Measurements from ENCODE around the gene TGIF2.

TGIF2 gene

GRCh38 chr20:36573103-36573797 lies at the start of gene TGIF2:
Gene TGIF2, plus strand, starts transcription at chr20:36573597. Its CDS starts 5,178 bp downstream, at chr20:36578775.
- no peaks in the 10 kb centered on the region for H3K27me3 ChIP-seq (ENCODE audit: low read length)
- H3K9me2 ChIP-seq (replicated peaks; ENCODE audit: insufficient read depth, low read length) = no peaks in the 10 kb centered on the region
- H3K27ac ChIP-seq (ENCODE audit: low read depth, low read length) = peak within 1 kb of the TSS; percentile 75

DNA sequence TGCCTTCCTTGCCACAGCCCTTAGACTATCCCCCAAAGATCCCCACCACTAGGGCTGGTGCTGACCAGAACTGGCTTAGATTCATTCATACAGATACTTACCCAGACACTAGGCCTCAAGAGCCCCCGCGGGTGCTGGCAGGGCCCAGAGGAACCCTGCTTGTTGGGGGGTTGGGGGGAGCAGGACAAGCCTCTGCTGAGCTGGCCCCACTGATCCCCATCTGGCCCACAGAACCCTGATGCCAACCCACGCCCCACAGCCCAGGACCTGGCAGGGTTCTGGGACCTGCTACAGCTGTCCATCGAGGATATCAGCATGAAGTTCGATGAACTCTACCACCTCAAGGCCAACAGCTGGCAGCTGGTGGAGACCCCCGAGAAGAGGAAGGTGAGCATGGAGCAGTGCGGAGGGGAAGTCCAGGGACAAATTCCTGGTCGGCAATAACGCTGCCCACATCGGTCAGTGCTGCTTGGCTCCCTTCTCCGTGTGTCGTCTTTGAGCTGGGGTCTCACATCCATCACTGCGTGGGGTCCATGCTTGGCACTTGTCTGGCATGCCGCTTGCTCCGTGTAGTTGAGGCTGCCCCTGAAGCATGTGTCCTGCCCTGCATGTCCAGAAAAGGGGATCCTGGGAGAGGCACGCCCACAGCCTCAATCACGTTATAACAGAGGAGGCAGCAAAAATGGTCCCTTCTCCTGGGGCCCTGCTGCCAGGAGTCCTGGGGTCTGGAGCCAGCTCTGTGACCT lies 47.6 kb upstream of the TGIF2 start:
- H3K36me3 ChIP-seq (ENCODE audit: low read length) = no peaks in the 10 kb centered on the region
- no peaks in the 10 kb centered on the region for H3F3A ChIP-seq (ENCODE audit: insufficient read depth)
- no peak overlapping the region for H3K27ac ChIP-seq (ENCODE audit: low read depth, low read length)
- H2AFZ ChIP-seq (ENCODE audit: low read depth, low read length, severe bottlenecking) = no peak overlapping the region
- no peaks in the 10 kb centered on the region for H3K27me3 ChIP-seq (ENCODE audit: low read length)
- H3K79me2 ChIP-seq (ENCODE audit: insufficient read depth, low read length) = no peaks in the 10 kb centered on the region
- no peaks in the 10 kb centered on the region for H3K9me3 ChIP-seq (ENCODE audit: insufficient read depth, low read length)
- H3K9ac ChIP-seq (ENCODE audit: low read length) = no peak overlapping the region
- H3K4me2 ChIP-seq (ENCODE audit: low read depth, low read length, poor library complexity, severe bottlenecking) = no peak overlapping the region
- TF ChIP-seq, protein P1, sequence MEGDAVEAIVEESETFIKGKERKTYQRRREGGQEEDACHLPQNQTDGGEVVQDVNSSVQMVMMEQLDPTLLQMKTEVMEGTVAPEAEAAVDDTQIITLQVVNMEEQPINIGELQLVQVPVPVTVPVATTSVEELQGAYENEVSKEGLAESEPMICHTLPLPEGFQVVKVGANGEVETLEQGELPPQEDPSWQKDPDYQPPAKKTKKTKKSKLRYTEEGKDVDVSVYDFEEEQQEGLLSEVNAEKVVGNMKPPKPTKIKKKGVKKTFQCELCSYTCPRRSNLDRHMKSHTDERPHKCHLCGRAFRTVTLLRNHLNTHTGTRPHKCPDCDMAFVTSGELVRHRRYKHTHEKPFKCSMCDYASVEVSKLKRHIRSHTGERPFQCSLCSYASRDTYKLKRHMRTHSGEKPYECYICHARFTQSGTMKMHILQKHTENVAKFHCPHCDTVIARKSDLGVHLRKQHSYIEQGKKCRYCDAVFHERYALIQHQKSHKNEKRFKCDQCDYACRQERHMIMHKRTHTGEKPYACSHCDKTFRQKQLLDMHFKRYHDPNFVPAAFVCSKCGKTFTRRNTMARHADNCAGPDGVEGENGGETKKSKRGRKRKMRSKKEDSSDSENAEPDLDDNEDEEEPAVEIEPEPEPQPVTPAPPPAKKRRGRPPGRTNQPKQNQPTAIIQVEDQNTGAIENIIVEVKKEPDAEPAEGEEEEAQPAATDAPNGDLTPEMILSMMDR (IDR thresholded peaks at IDR 0.05; ENCODE audit: insufficient read depth, low read length, poor library complexity, severe bottlenecking) = no peak
- TF ChIP-seq EZH2phosphoT487 (conservative IDR thresholded peaks at IDR 0.05; ENCODE audit: low read length) = no peak
- no peaks in the 10 kb centered on the region for H3K9me2 ChIP-seq (replicated peaks; ENCODE audit: insufficient read depth, low read length)
- H3K4me3 ChIP-seq (ENCODE audit: insufficient read depth, low read length, poor library complexity, severe bottlenecking) = no peak overlapping the region
- no peaks in the 10 kb centered on the region for H4K20me1 ChIP-seq (ENCODE audit: low read depth, low read length)

More at GRCh38 chr20:36573103-36573797, at the start of gene TGIF2:
- peaks cover 46% of the 10 kb centered on the region for H3K79me2 ChIP-seq (ENCODE audit: insufficient read depth, low read length)
- peak within 1 kb of the TSS; percentile 79 for H3K4me2 ChIP-seq (ENCODE audit: low read depth, low read length, poor library complexity, severe bottlenecking)
- H3K36me3 ChIP-seq (ENCODE audit: low read length) = no peaks in the 10 kb centered on the region
- no peak for TF ChIP-seq EZH2phosphoT487 (conservative IDR thresholded peaks at IDR 0.05; ENCODE audit: low read length)
- no peaks in the 10 kb centered on the region for H3K9me3 ChIP-seq (ENCODE audit: insufficient read depth, low read length)
- peak within 1 kb of the TSS; percentile 97 for H3K4me3 ChIP-seq (ENCODE audit: insufficient read depth, low read length, poor library complexity, severe bottlenecking)
- peak within 1 kb of the TSS; percentile 99 for H3K9ac ChIP-seq (ENCODE audit: low read length)
- H4K20me1 ChIP-seq (ENCODE audit: low read depth, low read length) = 0 out of 2 replicates have a peak, but pooled peaks cover 3% of the 10 kb centered on the region
- H3F3A ChIP-seq (ENCODE audit: insufficient read depth) = peaks cover 20% of the 10 kb centered on the region
- H2AFZ ChIP-seq (ENCODE audit: low read depth, low read length, severe bottlenecking) = peak within 1 kb of the TSS; percentile 93

- Histone ChIP-seq H3K36me3 (ENCODE audit: low read length) (no peaks in the 10 kb centered on the region), H3K27ac (ENCODE audit: low read depth, low read length) (no peak overlapping the region), H3F3A (ENCODE audit: insufficient read depth) (no peaks in the 10 kb centered on the region), H3K4me2 (ENCODE audit: low read depth, low read length, poor library complexity, severe bottlenecking) (no peak overlapping the region), H2AFZ (ENCODE audit: low read depth, low read length, severe bottlenecking) (no peak overlapping the region), H3K9me3 (ENCODE audit: insufficient read depth, low read length) (no peaks in the 10 kb centered on the region), H3K9ac (ENCODE audit: low read length) (no peak overlapping the region), H4K20me1 (ENCODE audit: low read depth, low read length) (no peaks in the 10 kb centered on the region), H3K27me3 (ENCODE audit: low read length) (no peaks in the 10 kb centered on the region), H3K4me3 (ENCODE audit: insufficient read depth, low read length, poor library complexity, severe bottlenecking) (no peak overlapping the region), H3K79me2 (ENCODE audit: insufficient read depth, low read length) (no peaks in the 10 kb centered on the region), H3K9me2 (replicated peaks; ENCODE audit: insufficient read depth, low read length) (no peaks in the 10 kb centered on the region)
- no peak for TF ChIP-seq EZH2phosphoT487 (conservative IDR thresholded peaks at IDR 0.05; ENCODE audit: low read length)
- TF ChIP-seq, protein P1 (IDR thresholded peaks at IDR 0.05; ENCODE audit: insufficient read depth, low read length, poor library complexity, severe bottlenecking) = no peak
Observed at GRCh38 chr20:36526521-36527011, 46.8 kb upstream of the TGIF2 start.

Data from SU-DHL-6 (cell line).